H9 (cell line): ENCODE data around the gene HES3. TPM values are rescaled to one million over a fixed set of nuclear protein-coding genes. Genes with fewer than 3 reads are reported as not detected.
A peak's percentile ranks its signal among the peaks of the same experiment; 100 is the strongest.

Source experiments
- DNase-seq: peaks from one replicate; pipeline ENCODE4 v3.0.0-alpha.2; 2017
- H2AFZ ChIP-seq: one replicate; pipeline ENCODE4 v1.6.1; 2013; ENCODE audit warnings: mild to moderate bottlenecking, low read length, control low read depth, moderate library complexity
- H2AK5ac ChIP-seq: 2 replicates; pipeline ENCODE4 v1.6.1; 2013; ENCODE audit warnings: low read length, control low read depth, mixed read lengths; ENCODE audit not compliant: insufficient read length
- H2BK120ac ChIP-seq: one replicate; pipeline ENCODE4 v1.6.1; 2013; ENCODE audit warnings: low read depth, mild to moderate bottlenecking, low read length, control low read depth, inconsistent platforms; ENCODE audit not compliant: poor library complexity, severe bottlenecking
- H2BK12ac ChIP-seq: 2 replicates; pipeline ENCODE4 v1.6.1; 2013; ENCODE audit warnings: low read length, control low read depth, mixed read lengths, low read depth; ENCODE audit not compliant: insufficient read length
- H2BK15ac ChIP-seq: 2 replicates; pipeline ENCODE4 v1.6.1; 2013; ENCODE audit warnings: low read depth, low read length, control low read depth
- H2BK20ac ChIP-seq: one replicate; pipeline ENCODE4 v1.6.1; 2013; ENCODE audit warnings: low read depth, mild to moderate bottlenecking, low read length, control low read depth, inconsistent platforms; ENCODE audit not compliant: poor library complexity, severe bottlenecking
- H2BK5ac ChIP-seq: 2 replicates; pipeline ENCODE4 v1.6.1; 2013; ENCODE audit warnings: low read length, control low read depth, mixed read lengths; ENCODE audit not compliant: insufficient read length
- H3K14ac ChIP-seq: 2 replicates; pipeline ENCODE4 v1.6.1; 2013; ENCODE audit warnings: low read length, control low read depth; ENCODE audit not compliant: insufficient read depth
- H3K18ac ChIP-seq: 2 replicates; pipeline ENCODE4 v1.6.1; 2013; ENCODE audit warnings: low read depth, mild to moderate bottlenecking, mixed read lengths, low read length, control low read depth; ENCODE audit not compliant: insufficient read length
- H3K23ac ChIP-seq: 2 replicates; pipeline ENCODE4 v1.6.1; 2013; ENCODE audit warnings: low read length, control low read depth, mixed read lengths, low read depth; ENCODE audit not compliant: insufficient read length
- H3K23me2 ChIP-seq: 2 replicates; pipeline ENCODE4 v1.6.1; 2013; ENCODE audit warnings: low read depth, mild to moderate bottlenecking, mixed read lengths, low read length, control low read depth; ENCODE audit not compliant: insufficient read length, poor library complexity, severe bottlenecking
- H3K27ac ChIP-seq: 2 replicates; pipeline ENCODE4 v1.5.1; 2013; ENCODE audit warnings: low read length, control low read depth, mixed read lengths, low read depth; ENCODE audit not compliant: insufficient read length
- H3K27me3 ChIP-seq: 2 replicates; pipeline ENCODE4 v1.6.1; 2013; ENCODE audit warnings: low read length, control low read depth, inconsistent platforms; ENCODE audit not compliant: insufficient read depth
- H3K4ac ChIP-seq: 2 replicates; pipeline ENCODE4 v1.6.1; 2013; ENCODE audit warnings: low read depth, mild to moderate bottlenecking, control low read depth, inconsistent platforms, low read length, moderate library complexity
- H3K4me1 ChIP-seq: 2 replicates; pipeline ENCODE4 v1.6.1; 2013; ENCODE audit warnings: low read length, control low read depth, inconsistent platforms; ENCODE audit not compliant: insufficient read depth
- H3K4me2 ChIP-seq: 2 replicates; pipeline ENCODE4 v1.6.1; 2013; ENCODE audit warnings: low read length, control low read depth, mixed read lengths; ENCODE audit not compliant: insufficient read length, insufficient read depth
- H3K56ac ChIP-seq: 2 replicates; pipeline ENCODE4 v1.6.1; 2013; ENCODE audit warnings: low read depth, mild to moderate bottlenecking, mixed read lengths, low read length, control low read depth; ENCODE audit not compliant: insufficient read length
- H3K79me1 ChIP-seq: 2 replicates; pipeline ENCODE4 v1.6.1; 2013; ENCODE audit warnings: low read depth, mild to moderate bottlenecking, moderate library complexity, low read length, control low read depth, inconsistent platforms; ENCODE audit not compliant: insufficient read depth, poor library complexity, severe bottlenecking
- H3K79me2 ChIP-seq: 2 replicates; pipeline ENCODE4 v1.6.1; 2013; ENCODE audit warnings: low read length, control low read depth, inconsistent platforms; ENCODE audit not compliant: insufficient read depth
- H3K9ac ChIP-seq: 2 replicates; pipeline ENCODE4 v1.6.1; 2013; ENCODE audit warnings: low read length, control low read depth, mixed read lengths; ENCODE audit not compliant: insufficient read length; ENCODE audit errors: extremely low read depth
- H3K9me3 ChIP-seq: one replicate; pipeline ENCODE4 v1.6.1; 2013; ENCODE audit warnings: low read depth, low read length, inconsistent platforms; ENCODE audit not compliant: control insufficient read depth
- H3T11ph ChIP-seq: one replicate; pipeline ENCODE4 v1.6.1; 2013; ENCODE audit warnings: mild to moderate bottlenecking, low read length, control low read depth, inconsistent platforms
- H4K20me1 ChIP-seq: one replicate; pipeline ENCODE4 v1.6.1; 2013; ENCODE audit not compliant: control insufficient read depth, insufficient read length, insufficient read depth
- H4K5ac ChIP-seq: 2 replicates; pipeline ENCODE4 v1.6.1; 2013; ENCODE audit warnings: low read depth, mild to moderate bottlenecking, mixed read lengths, low read length, control low read depth; ENCODE audit not compliant: insufficient read length
- H4K8ac ChIP-seq: replicated peaks from 2 replicates; pipeline ENCODE4 v1.6.1; 2013; ENCODE audit warnings: low read length, control low read depth, mixed read lengths, low read depth; ENCODE audit not compliant: insufficient read length
- H4K91ac ChIP-seq: 2 replicates; pipeline ENCODE4 v1.6.1; 2013; ENCODE audit warnings: low read depth, mild to moderate bottlenecking, moderate library complexity, mixed read lengths, low read length, control low read depth; ENCODE audit not compliant: insufficient read length
- H3K27ac Mint-ChIP-seq, 3 experiments: 2 replicates in 2 of 3; 3 replicates in 1 of 3; pipeline ENCODE4 v1.8.0; 2020 to 2021; ENCODE audit warnings: mixed read lengths in 3 of 3, mild to moderate bottlenecking in 1 of 3, moderate library complexity in 1 of 3
- H3K27me3 Mint-ChIP-seq: 2 replicates; pipeline ENCODE4 v1.8.0; 2021; ENCODE audit warnings: low read depth, mild to moderate bottlenecking, moderate library complexity, mixed read lengths
- H3K36me3 Mint-ChIP-seq, 3 experiments: 2 replicates in 2 of 3; 3 replicates in 1 of 3; pipeline ENCODE4 v1.8.0; 2020 to 2021; ENCODE audit warnings: low read depth in 3 of 3, mixed read lengths in 3 of 3; ENCODE audit not compliant: insufficient read depth in 1 of 3
- H3K4me1 Mint-ChIP-seq, 2 experiments: 2 replicates each; pipeline ENCODE4 v1.8.0; 2020; ENCODE audit warnings: mixed read lengths in 2 of 2
- H3K4me3 Mint-ChIP-seq, 2 experiments: 2 replicates in 1 of 2; 3 replicates in 1 of 2; pipeline ENCODE4 v1.8.0; 2020 to 2021; ENCODE audit warnings: mild to moderate bottlenecking in 2 of 2, mixed read lengths in 2 of 2, moderate library complexity in 1 of 2
- H3K9me3 Mint-ChIP-seq, 2 experiments: 2 replicates in 1 of 2; 3 replicates in 1 of 2; pipeline ENCODE4 v1.8.0; 2020; ENCODE audit warnings: mild to moderate bottlenecking in 2 of 2, mixed read lengths in 2 of 2, moderate library complexity in 1 of 2
- WGBS: extraction: QIAGEN DNeasy Blood & Tissue Kit; methylation state at CpG from one replicate; pipeline ENCODE4 v1.1.7; 2013; ENCODE audit warnings: missing lambda C conversion rate, low lambda C conversion rate, mixed read lengths; ENCODE audit not compliant: insufficient read length; ENCODE audit errors: extremely low coverage; 5-methylcytosine and 5-hydroxymethylcytosine counted together
- total RNA-seq: library from RNA; stranded (reverse); gene quantifications from 2 replicates; pipeline ENCODE4 v1.2.1, GENCODE V29; 2021
- TF ChIP-seq, protein P1 (sequence below): fragments of 200-600 bp; sonication (generic); conservative IDR thresholded peaks from 3 replicates; pipeline ENCODE4 v1.8.0; 2021; ENCODE audit warnings: antibody characterized with exemption, mild to moderate bottlenecking

Gene HES3
- total RNA-seq, 1 experiment from 2014 or later: 89.9 TPM

DNA sequence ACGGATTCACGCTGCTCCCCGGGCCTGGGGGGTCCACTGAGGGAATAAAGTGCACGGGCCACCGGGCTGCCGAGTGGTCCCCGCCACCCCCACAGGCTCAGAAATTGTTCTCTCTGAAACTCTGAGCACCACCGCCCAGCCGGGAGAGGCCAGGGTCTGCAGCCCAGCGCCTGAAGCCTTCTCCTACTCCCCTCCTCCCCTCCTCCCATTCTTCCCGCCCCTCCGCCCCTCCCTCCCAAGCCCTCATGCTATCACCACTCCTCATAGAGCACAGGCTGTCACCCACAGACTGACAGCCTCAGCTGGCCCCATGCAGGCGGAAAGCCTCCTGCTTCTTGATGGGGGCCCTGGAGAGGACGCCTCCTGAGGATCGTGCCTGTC lies 17.6 kb downstream of the HES3 start:
- Histone ChIP-seq H2AFZ (no peak overlapping the region), H3K79me2 (no peaks in the 10 kb centered on the region), H3K14ac (no peak overlapping the region), H3K23me2 (peaks cover 4% of the 10 kb centered on the region), H2BK120ac (no peak overlapping the region), H4K8ac (no peak overlapping the region), H2BK20ac (no peak overlapping the region), H3K79me1 (no peaks in the 10 kb centered on the region), H4K5ac (no peak overlapping the region), H2BK12ac (no peak overlapping the region), H3K18ac (no peak overlapping the region), H3K27me3 (peaks cover 7% of the 10 kb centered on the region; the same call in 1 of the 2 replicates), H3K56ac (no peak overlapping the region), H3K9ac (no peak overlapping the region), H3K4ac (no peak overlapping the region), H3K27ac (no peak overlapping the region), H3K4me2 (peak overlapping the region; percentile 32), H3K4me1 (no peaks in the 10 kb centered on the region), H2BK5ac (no peak overlapping the region), H3K23ac (no peak overlapping the region), H4K91ac (no peak overlapping the region), H2BK15ac (no peak overlapping the region), H3T11ph (no peak overlapping the region), H4K20me1 (no peaks in the 10 kb centered on the region), H3K9me3 (no peaks in the 10 kb centered on the region), H2AK5ac (no peak overlapping the region)
- DNase-seq: peak; percentile 75
- Mint-ChIP-seq H3K4me3 (peak overlapping the region; percentile 59 to 83), H3K4me1 (peaks cover 4 to 11% of the 10 kb centered on the region in 2 experiments; a peak in 3 of 4 replicates), H3K9me3 (no peaks in the 10 kb centered on the region), H3K27ac (no peak overlapping the region), H3K36me3 (peaks cover 0 to 4% (median 0%) of the 10 kb centered on the region in 3 experiments; a peak in 2 of 7 replicates), H3K27me3 (peaks cover 43% of the 10 kb centered on the region)
- WGBS: no CpG with 5 or more reads among the region's 15 CpGs
- TF ChIP-seq, protein P1, sequence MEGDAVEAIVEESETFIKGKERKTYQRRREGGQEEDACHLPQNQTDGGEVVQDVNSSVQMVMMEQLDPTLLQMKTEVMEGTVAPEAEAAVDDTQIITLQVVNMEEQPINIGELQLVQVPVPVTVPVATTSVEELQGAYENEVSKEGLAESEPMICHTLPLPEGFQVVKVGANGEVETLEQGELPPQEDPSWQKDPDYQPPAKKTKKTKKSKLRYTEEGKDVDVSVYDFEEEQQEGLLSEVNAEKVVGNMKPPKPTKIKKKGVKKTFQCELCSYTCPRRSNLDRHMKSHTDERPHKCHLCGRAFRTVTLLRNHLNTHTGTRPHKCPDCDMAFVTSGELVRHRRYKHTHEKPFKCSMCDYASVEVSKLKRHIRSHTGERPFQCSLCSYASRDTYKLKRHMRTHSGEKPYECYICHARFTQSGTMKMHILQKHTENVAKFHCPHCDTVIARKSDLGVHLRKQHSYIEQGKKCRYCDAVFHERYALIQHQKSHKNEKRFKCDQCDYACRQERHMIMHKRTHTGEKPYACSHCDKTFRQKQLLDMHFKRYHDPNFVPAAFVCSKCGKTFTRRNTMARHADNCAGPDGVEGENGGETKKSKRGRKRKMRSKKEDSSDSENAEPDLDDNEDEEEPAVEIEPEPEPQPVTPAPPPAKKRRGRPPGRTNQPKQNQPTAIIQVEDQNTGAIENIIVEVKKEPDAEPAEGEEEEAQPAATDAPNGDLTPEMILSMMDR: no peak
